Measurements from ENCODE around the gene ART3. TPM values are rescaled to one million over a fixed set of nuclear protein-coding genes. Genes with fewer than 3 reads are reported as not detected.

ART3 gene
- polyA plus RNA-seq, 3 donors = not detected

DNA sequence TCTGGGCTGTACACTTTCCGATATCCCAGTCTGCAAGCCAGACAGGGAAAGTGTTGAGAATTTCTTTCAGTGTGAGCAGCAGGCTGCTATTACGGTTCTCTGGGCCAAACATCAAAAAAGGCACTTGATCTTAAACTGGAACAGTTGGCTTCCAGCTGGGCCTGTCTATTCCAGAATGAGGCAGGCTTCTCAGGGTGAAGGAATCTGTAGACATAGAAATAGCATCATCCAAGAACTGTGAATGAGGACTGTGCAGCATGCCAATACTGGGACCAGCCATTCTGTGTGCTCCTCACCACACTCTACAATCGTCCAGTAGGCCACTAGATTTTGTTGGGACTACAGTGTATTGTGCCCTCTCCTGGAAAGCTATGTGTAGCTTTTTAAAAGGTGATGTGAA is 31.1 kb downstream of the ART3 start:
- intact Hi-C loops (cut with micrococcal nuclease) = no loop called here
- no peaks in the 10 kb centered on the region for H3K79me2 ChIP-seq (ENCODE audit: insufficient read depth, low read length)
- no peaks in the 10 kb centered on the region for H3K36me3 Mint-ChIP-seq
- no peaks in the 10 kb centered on the region for H4K20me1 ChIP-seq (ENCODE audit: insufficient read depth, low read length)
- H3K4me3 ChIP-seq (replicated peaks in 1 of 3; ENCODE audit: low read depth in 2 of 3, low read length in 3 of 3) = no peak overlapping the region
- peaks cover 1% of the 10 kb centered on the region for H3K4me1 Mint-ChIP-seq
- H3K36me3 ChIP-seq (replicated peaks in 1 of 2; ENCODE audit: control insufficient read depth in 1 of 2, insufficient read depth in 2 of 2, low read length in 2 of 2) = no peaks in the 10 kb centered on the region
- H3K27ac Mint-ChIP-seq = no peak overlapping the region
- TF ChIP-seq, protein P1, sequence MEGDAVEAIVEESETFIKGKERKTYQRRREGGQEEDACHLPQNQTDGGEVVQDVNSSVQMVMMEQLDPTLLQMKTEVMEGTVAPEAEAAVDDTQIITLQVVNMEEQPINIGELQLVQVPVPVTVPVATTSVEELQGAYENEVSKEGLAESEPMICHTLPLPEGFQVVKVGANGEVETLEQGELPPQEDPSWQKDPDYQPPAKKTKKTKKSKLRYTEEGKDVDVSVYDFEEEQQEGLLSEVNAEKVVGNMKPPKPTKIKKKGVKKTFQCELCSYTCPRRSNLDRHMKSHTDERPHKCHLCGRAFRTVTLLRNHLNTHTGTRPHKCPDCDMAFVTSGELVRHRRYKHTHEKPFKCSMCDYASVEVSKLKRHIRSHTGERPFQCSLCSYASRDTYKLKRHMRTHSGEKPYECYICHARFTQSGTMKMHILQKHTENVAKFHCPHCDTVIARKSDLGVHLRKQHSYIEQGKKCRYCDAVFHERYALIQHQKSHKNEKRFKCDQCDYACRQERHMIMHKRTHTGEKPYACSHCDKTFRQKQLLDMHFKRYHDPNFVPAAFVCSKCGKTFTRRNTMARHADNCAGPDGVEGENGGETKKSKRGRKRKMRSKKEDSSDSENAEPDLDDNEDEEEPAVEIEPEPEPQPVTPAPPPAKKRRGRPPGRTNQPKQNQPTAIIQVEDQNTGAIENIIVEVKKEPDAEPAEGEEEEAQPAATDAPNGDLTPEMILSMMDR (IDR thresholded peaks at IDR 0.05) = no peak
- no peaks in the 10 kb centered on the region for H3K27me3 ChIP-seq (ENCODE audit: control insufficient read depth in 2 of 2, insufficient read depth in 2 of 2, low read length in 2 of 2)
- H3K4me3 Mint-ChIP-seq = no peak overlapping the region
- H3K4me1 ChIP-seq (ENCODE audit: control insufficient read depth in 1 of 2, insufficient read depth in 2 of 2, low read length in 2 of 2) = no peaks in the 10 kb centered on the region
- no peaks in the 10 kb centered on the region for H3K9me3 Mint-ChIP-seq
- peaks cover 1 to 5% (median 2%) of the 10 kb centered on the region in 3 donors for H3K27me3 Mint-ChIP-seq (ENCODE audit: low read depth in 3 of 3)
- no peak overlapping the region for H3K27ac ChIP-seq (ENCODE audit: low read depth in 1 of 2, low read length in 2 of 2)
- WGBS (ENCODE audit: insufficient coverage) = 100% methylated on average over 1 of the region's 3 CpGs
- H3K9ac ChIP-seq (ENCODE audit: insufficient read depth, low read length, poor library complexity, severe bottlenecking) = no peak overlapping the region
- no peak overlapping the region for H2AFZ ChIP-seq (ENCODE audit: insufficient read depth, low read depth, low read length, poor library complexity, severe bottlenecking)
- no peaks in the 10 kb centered on the region for H3K9me3 ChIP-seq (replicated peaks in 1 of 2; ENCODE audit: control insufficient read depth in 1 of 2, insufficient read depth in 1 of 2, low read length in 2 of 2)
- no peak overlapping the region for H3K4me2 ChIP-seq (replicated peaks; ENCODE audit: extremely low read depth, low read length, poor library complexity, severe bottlenecking)
- no peak for DNase-seq

DNA sequence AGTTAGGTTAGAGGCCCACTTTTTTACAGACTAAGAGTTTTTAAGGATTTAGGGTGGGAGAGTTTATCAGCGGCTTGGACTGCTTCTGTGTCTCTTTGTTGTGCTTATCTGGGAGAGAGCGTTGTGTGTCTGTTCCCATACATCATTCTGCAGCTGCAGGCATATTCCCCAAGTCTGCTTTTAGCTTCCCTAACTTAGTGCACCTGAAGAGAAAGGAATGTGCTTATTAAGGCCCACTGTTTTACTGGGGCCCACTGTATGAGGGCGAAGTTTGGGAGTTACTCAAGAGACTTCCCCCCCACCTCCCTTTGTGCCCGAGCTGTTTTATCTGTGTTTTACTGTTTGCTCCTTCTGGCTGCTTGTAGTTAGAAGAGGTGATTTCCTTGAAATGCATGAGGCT is 31.9 kb downstream of the ART3 start:
- WGBS (ENCODE audit: insufficient coverage) = 100% methylated on average over 1 of the region's 4 CpGs

More for the DNA sequence above, 31.9 kb downstream of the ART3 start:
- Mint-ChIP-seq H3K4me1 (peaks cover 1% of the 10 kb centered on the region), H3K27ac (no peak overlapping the region), H3K36me3 (no peaks in the 10 kb centered on the region), H3K9me3 (no peaks in the 10 kb centered on the region), H3K27me3 (ENCODE audit: low read depth in 3 of 3) (peaks cover 1 to 2% (median 1%) of the 10 kb centered on the region in 3 donors), H3K4me3 (no peak overlapping the region)
- no peak for DNase-seq
- Histone ChIP-seq H3K4me1 (ENCODE audit: control insufficient read depth in 1 of 2, insufficient read depth in 2 of 2, low read length in 2 of 2) (no peaks in the 10 kb centered on the region), H3K79me2 (ENCODE audit: insufficient read depth, low read length) (no peaks in the 10 kb centered on the region), H3K27me3 (ENCODE audit: control insufficient read depth in 2 of 2, insufficient read depth in 2 of 2, low read length in 2 of 2) (no peaks in the 10 kb centered on the region), H3K4me3 (replicated peaks in 1 of 3; ENCODE audit: low read depth in 2 of 3, low read length in 3 of 3) (no peak overlapping the region), H4K20me1 (ENCODE audit: insufficient read depth, low read length) (no peaks in the 10 kb centered on the region), H3K27ac (ENCODE audit: low read depth in 1 of 2, low read length in 2 of 2) (no peak overlapping the region), H2AFZ (ENCODE audit: insufficient read depth, low read depth, low read length, poor library complexity, severe bottlenecking) (no peak overlapping the region), H3K36me3 (replicated peaks in 1 of 2; ENCODE audit: control insufficient read depth in 1 of 2, insufficient read depth in 2 of 2, low read length in 2 of 2) (no peaks in the 10 kb centered on the region), H3K4me2 (replicated peaks; ENCODE audit: extremely low read depth, low read length, poor library complexity, severe bottlenecking) (no peak overlapping the region), H3K9ac (ENCODE audit: insufficient read depth, low read length, poor library complexity, severe bottlenecking) (no peak overlapping the region), H3K9me3 (replicated peaks in 1 of 2; ENCODE audit: control insufficient read depth in 1 of 2, insufficient read depth in 1 of 2, low read length in 2 of 2) (no peaks in the 10 kb centered on the region)
- intact Hi-C loops (cut with micrococcal nuclease) = no loop called here
- TF ChIP-seq, protein P1 (IDR thresholded peaks at IDR 0.05) = no peak
